Body of pancreas (tissue), 4 donors: Measurements from ENCODE around the gene RIPK4. TPM values are rescaled to one million over a fixed set of nuclear protein-coding genes. Genes with fewer than 3 reads are reported as not detected.

Source experiments
- ATAC-seq: fragments of 150-250 bp; one replicate; pipeline ENCODE4 v1.9.1; 2016
- DNase-seq, 4 donors: peaks; one replicate each; pipeline ENCODE4 v3.0.0-alpha.2; 2019
- H3K27ac ChIP-seq, 4 donors: fragments of 200-600 bp; sonication (generic); 1 replicate in 3 of 4; 2 replicates in 1 of 4; pipeline versions ENCODE4 v1.5.1 to v1.6.1; 2016 to 2019; ENCODE audit warnings: mild to moderate bottlenecking in 1 of 4, mixed read lengths in 1 of 4, moderate library complexity in 1 of 4
- H3K27me3 ChIP-seq, 2 donors: fragments of 200-600 bp; sonication (generic); one replicate each; pipeline ENCODE4 v1.6.0; 2016; ENCODE audit warnings: mild to moderate bottlenecking in 1 of 2
- H3K36me3 ChIP-seq, 2 donors: fragments of 200-600 bp; sonication (generic); replicated peaks in 1 of 2; 2 replicates each; pipeline ENCODE4 v1.5.1; 2016; ENCODE audit warnings: low read depth in 2 of 2; ENCODE audit not compliant: insufficient read depth in 1 of 2
- H3K4me1 ChIP-seq: fragments of 200-600 bp; sonication (generic); one replicate; pipeline ENCODE4 v1.6.0; 2016
- H3K4me3 ChIP-seq, 2 donors: fragments of 200-600 bp; sonication (generic); 1 replicate in 1 of 2; 2 replicates in 1 of 2; pipeline ENCODE4 v1.5.1; 2016 to 2019
- H3K9me3 ChIP-seq, 3 donors: fragments of 200-600 bp; sonication (generic); 1 replicate in 2 of 3; 2 replicates in 1 of 3; pipeline ENCODE4 v1.5.1; 2016
- CTCF ChIP-seq, 7 experiments: fragments of 450-650 bp in 4 of 7; fragments of 200-600 bp in 3 of 7; sonication (generic) in 3 of 7; IDR thresholded peaks; one replicate each; pipeline ENCODE4 v1.5.1; 2016 to 2019; ENCODE audit warnings: antibody characterized with exemption in 7 of 7
- POLR2A ChIP-seq, 3 donors: fragments of 450-650 bp; IDR thresholded peaks; one replicate each; pipeline ENCODE4 v1.6.1; 2016; ENCODE audit warnings: antibody characterized with exemption in 3 of 3, mild to moderate bottlenecking in 2 of 3
- WGBS, 2 donors: methylation state at CpG; one replicate each; pipeline ENCODE4 v1.1.5; 2017; 5-methylcytosine and 5-hydroxymethylcytosine counted together
- intact Hi-C: fragments of 100-400 bp; cut with DNase I; formaldehyde crosslinking; loops from one replicate; pipeline ENCODE4 v1.15.1; 2023
- total RNA-seq, 2 donors: library from RNA; depleted of rRNA; stranded (reverse); fragments of >200 nt; gene quantifications; one replicate each; pipeline ENCODE4 v1.1.0, GENCODE V29; 2016

The RIPK4 gene
- total RNA-seq, 2 donors from 2014 or later = 14.5 to 18.1 TPM

GRCh38 chr21:41710823-41711160, 56.1 kb downstream of the RIPK4 start:
- Histone ChIP-seq H3K9me3 (no peaks in the 10 kb centered on the region), H3K4me3 (no peak overlapping the region), H3K27me3 (no peaks in the 10 kb centered on the region), H3K27ac (no peak overlapping the region), H3K4me1 (peaks cover 48% of the 10 kb centered on the region), H3K36me3 (no peaks in the 10 kb centered on the region)
- DNase-seq (no peak), ATAC-seq (no peak)
- 87 to 90% methylated on average over 6 to 8 of the region's 8 CpGs for WGBS, 2 donors
- TF ChIP-seq CTCF (IDR thresholded peaks at IDR 0.05) (no peak), POLR2A (IDR thresholded peaks at IDR 0.05) (no peak)
- intact Hi-C loops = no loop called here

GRCh38 chr21:41709965-41710822, 56.7 kb downstream of the RIPK4 start:
- WGBS, 2 donors = 92 to 94% methylated on average over 6 to 12 of the region's 12 CpGs
- no peak overlapping the region for H3K4me3 ChIP-seq
- intact Hi-C loops = no loop called here

GRCh38 chr21:41709166-41709565, 57.7 kb downstream of the RIPK4 start:
- intact Hi-C loops = no loop called here
- ATAC-seq = no peak
- H3K27ac ChIP-seq = no peak overlapping the region
- WGBS, 2 donors = 77 to 79% methylated on average over 7 of the region's 7 CpGs
- no peaks in the 10 kb centered on the region for H3K27me3 ChIP-seq
- no peaks in the 10 kb centered on the region for H3K36me3 ChIP-seq
- no peak overlapping the region for H3K4me3 ChIP-seq
- H3K4me1 ChIP-seq = peaks cover 45% of the 10 kb centered on the region
- DNase-seq = no peak
- H3K9me3 ChIP-seq = no peaks in the 10 kb centered on the region
- no peak for TF ChIP-seq POLR2A (IDR thresholded peaks at IDR 0.05)
- no peak for TF ChIP-seq CTCF (IDR thresholded peaks at IDR 0.05)

More at GRCh38 chr21:41709965-41710822, 56.7 kb downstream of the RIPK4 start:
- no peaks in the 10 kb centered on the region for H3K27me3 ChIP-seq
- no peaks in the 10 kb centered on the region for H3K36me3 ChIP-seq
- peaks cover 42% of the 10 kb centered on the region for H3K4me1 ChIP-seq
- no peak for DNase-seq
- H3K9me3 ChIP-seq = no peaks in the 10 kb centered on the region
- TF ChIP-seq POLR2A (IDR thresholded peaks at IDR 0.05) (no peak), CTCF (IDR thresholded peaks at IDR 0.05) (no peak)
- H3K27ac ChIP-seq = no peak overlapping the region
- ATAC-seq = no peak

GRCh38 chr21:41707960-41708330, 58.9 kb downstream of the RIPK4 start:
- TF ChIP-seq POLR2A (IDR thresholded peaks at IDR 0.05) (no peak), CTCF (IDR thresholded peaks at IDR 0.05) (no peak)
- peaks cover 39% of the 10 kb centered on the region for H3K4me1 ChIP-seq
- H3K36me3 ChIP-seq = no peaks in the 10 kb centered on the region
- no peak for ATAC-seq
- H3K9me3 ChIP-seq = no peaks in the 10 kb centered on the region
- DNase-seq = no peak
- no peaks in the 10 kb centered on the region for H3K27me3 ChIP-seq
- H3K27ac ChIP-seq = peak overlapping the region in 3 of 4 donors; percentile 46 to 73 (median 52)
- intact Hi-C loops = no loop called here
- no peak overlapping the region for H3K4me3 ChIP-seq
